Stimulated activated CD4-positive, alpha-beta T cell treated with anti-CD3 and anti-CD28 coated beads, Interleukin-1b, Interleukin-23, amount 100 ng/mL, for 4 hours (primary cell): Measurements from ENCODE around the gene KRTAP2-1.
"Not testable (repeated sequence)": the region's sequence is repeated elsewhere in the genome, so short reads cannot be mapped to it uniquely, and the experiment has no call there.

ENCODE experiments used
- DNase-seq, 2 donors: peaks; one replicate each; pipeline ENCODE4 v3.0.0-alpha.2; 2020; ENCODE audit warnings: low read depth in 2 of 2

Gene KRTAP2-1

GRCh38 chr17:41057547-41057946 lies 10.4 kb upstream of the KRTAP2-1 start:
- no peak for DNase-seq

- DNase-seq: not testable (repeated sequence)
Observed at GRCh38 chr17:41055130-41055529, 8.0 kb upstream of the KRTAP2-1 start, which contains the start of gene KRTAP2-2. TSS of gene KRTAP2-2 (minus strand) at chr17:41055230. CDS start at chr17:41055211, 19 bp downstream.

- not testable (repeated sequence) for DNase-seq
Observed at GRCh38 chr17:41054556-41054955, 7.4 kb upstream of the KRTAP2-1 start.

DNA sequence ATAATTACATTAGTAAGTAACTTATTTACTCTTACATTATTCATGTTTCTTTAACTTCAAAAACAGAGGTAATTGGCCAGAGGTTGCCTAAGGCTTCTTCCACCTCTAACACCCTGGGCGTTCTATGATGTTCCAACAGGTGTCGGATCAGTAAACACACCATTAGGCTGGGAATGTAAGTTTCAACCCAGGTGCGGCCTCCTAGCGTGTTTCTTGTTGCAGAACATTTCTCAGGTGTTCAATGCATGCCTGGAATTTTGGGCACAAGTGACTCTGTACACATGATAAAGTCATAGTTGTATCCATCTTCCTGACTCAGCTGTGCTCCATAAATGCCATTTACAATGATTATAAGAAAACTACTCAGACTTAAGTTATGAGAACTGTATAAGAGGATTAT lies 6.9 kb upstream of the KRTAP2-1 start:
- no peak for DNase-seq

DNA sequence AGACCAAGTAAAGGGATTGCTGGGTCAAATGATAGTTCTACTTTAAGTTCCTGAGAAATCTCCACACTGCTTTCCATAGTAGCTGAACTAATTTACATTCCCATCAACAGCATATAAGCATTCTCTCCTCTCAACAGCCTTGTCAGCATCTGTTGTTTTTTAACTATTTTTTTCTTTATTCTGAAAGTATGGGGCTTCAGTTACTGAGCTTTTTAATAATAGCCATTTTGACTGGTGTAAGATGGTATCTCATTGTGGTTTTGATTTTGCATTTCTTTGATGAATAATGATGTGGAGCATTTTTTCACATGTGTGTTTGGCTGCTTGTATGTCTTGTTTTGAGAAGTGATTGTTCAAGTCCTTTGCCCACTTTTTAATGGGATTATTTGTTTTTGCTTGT lies 5.5 kb upstream of the KRTAP2-1 start:
- DNase-seq: no peak

GRCh38 chr17:41049110-41049509 lies 2.0 kb upstream of the KRTAP2-1 start:
- no peak for DNase-seq

DNA sequence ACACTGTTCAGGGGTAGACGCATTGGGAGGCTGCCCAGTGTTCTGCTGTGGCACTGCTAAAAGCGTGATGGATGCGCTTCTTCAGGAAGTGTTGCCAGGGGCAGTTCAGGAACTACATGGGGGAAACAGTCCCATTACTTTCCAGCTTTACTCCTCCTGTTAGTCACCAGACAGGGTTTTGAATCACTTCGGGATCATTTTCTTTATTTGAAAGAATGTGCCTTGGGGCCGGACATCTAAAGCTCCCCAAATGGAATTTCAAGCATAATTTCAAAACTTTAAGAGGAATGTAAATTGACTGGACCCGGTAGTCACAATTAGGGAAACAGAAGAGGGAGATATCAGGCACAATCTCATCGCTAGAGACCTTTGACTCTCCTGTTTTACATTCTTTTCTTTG lies 1.3 kb upstream of the KRTAP2-1 start:
- DNase-seq: no peak

DNA sequence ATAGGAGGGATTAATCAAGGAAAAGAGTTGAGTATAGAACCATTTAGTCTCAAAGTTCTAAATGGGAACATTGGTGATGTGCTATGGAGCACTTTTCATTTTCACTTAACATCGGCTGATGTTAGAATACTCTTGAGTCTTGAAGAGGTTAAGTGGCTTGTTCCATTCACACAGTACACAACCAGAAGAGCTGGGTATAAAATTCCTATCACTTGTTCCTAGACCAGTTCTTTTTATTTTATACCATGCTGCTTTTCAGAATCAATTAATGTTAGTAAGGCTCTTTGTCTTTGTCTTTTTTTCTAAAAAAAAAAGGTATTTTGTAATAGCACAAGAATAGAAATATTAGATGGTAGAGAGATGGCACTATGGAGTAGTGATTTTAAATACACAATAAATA lies 4.2 kb downstream of the KRTAP2-1 start:
- DNase-seq: no peak

DNA sequence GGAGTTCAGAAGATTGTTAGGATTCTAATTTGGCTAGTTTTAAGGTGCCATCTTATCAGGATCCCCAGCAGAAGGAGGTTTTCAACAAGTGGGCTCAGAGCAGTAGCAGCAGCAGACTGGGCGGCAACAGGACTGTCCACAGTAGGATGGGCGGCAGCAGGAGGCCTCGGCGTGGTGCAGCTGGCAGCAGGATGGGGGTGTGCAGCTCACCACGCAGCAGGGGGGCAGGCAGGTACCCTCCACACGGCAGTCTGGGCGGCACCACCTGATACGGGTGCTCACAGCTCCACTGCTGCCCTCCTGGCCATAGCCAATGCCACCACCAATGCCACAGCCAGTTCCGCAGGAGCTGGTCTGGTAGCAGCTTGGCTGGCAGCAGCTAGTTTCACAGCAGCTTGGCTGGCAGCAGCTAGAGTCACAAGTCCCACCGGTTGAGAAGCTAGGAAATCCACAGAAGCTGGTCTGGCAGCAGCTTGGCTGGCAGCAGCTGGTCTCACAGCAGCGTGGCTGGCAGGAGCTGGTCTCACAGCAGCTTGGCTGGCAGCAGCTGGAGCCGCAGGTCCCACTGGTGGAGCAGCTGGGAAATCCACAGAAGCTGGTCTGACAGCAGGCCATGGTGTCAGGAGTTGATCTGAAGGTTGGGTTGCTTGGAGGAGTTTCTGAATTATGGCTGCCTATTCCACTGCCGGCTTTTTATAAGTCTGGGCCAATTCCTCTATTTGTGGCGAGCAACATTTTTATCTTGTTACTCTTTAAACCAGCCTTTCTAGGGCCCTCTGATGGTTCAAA lies 6.1 kb downstream of the KRTAP2-1 start, which contains the start of gene KRTAP1-1:
TSS of gene KRTAP1-1 (minus strand) at position 668 of the 789 bp plus-strand sequence. CDS start at position 615, 53 bp downstream.
- DNase-seq: not testable (repeated sequence)

GRCh38 chr17:41037853-41038350 lies 9.2 kb downstream of the KRTAP2-1 start:
- no peak for DNase-seq

DNA sequence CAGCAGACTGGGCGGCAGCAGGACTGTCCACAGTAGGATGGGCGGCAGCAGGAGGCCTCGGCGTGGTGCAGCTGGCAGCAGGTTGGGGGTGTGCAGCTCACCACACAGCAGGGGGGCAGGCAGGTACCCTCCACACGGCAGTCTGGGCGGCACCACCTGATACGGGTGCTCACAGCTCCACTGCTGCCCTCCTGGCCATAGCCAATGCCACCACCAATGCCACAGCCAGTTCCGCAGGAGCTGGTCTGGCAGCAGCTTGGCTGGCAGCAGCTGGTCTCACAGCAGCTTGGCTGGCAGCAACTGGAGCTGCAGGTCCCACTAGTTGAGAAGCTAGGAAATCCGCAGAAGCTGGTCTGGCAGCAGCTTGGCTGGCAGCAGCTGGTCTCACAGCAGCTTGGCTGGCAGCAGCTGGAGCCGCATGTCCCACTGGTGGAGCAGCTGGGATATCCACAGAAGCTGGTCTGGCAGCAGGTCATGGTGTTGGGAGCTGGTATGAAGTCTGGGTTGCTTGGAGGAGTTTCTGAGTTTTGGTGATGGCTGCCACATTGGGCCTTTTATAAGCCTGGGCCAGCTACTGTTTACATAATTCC lies 12.7 kb downstream of the KRTAP2-1 start, which contains the start of gene KRTAP1-3:
TSS of gene KRTAP1-3 (minus strand) at position 529 of the 590 bp plus-strand sequence. CDS start at position 476, 53 bp downstream.
- not testable (repeated sequence) for DNase-seq

- DNase-seq: no peak
Observed at GRCh38 chr17:41029633-41030245, 17.4 kb downstream of the KRTAP2-1 start, which contains the start of gene KRTAP1-4. TSS of gene KRTAP1-4 (minus strand) at chr17:41030195. CDS start at chr17:41030078, 117 bp downstream.

DNA sequence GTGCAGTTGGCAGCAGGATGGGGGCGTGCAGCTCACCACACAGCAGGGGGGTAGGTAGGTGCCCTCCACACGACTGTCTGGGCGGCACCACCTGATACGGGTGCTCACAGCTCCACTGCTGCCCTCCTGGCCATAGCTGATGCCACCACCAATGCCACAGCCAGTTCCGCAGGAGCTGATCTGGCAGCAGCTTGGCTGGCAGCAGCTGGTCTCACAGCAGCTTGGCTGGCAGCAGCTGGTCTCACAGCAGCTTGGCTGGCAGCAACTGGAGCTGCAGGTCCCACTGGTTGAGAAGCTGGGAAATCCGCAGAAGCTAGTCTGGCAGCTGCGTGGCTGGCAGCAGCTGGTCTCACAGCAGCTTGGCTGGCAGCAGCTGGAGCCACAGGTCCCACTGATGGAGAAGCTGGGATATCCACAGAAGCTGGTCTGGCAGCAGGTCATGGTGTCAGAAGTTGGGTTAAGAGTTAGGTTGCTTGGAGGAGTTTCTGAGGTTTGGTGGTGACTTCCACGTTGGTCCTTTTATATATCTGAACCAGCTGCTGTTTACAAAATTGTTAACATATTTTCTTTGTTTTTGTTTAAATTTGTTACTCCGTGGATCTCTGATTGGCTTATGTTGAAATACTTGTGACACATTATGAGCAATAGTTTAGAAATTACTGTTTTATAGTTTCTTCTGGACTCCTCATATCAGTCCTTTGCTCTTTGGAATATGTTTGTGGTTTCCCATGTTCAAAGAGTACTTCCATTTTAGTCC lies 20.2 kb downstream of the KRTAP2-1 start, which contains the start of gene KRTAP1-5:
TSS of gene KRTAP1-5 (minus strand) at position 494 of the 757 bp plus-strand sequence. CDS start at position 441, 53 bp downstream.
- DNase-seq: no peak

DNA sequence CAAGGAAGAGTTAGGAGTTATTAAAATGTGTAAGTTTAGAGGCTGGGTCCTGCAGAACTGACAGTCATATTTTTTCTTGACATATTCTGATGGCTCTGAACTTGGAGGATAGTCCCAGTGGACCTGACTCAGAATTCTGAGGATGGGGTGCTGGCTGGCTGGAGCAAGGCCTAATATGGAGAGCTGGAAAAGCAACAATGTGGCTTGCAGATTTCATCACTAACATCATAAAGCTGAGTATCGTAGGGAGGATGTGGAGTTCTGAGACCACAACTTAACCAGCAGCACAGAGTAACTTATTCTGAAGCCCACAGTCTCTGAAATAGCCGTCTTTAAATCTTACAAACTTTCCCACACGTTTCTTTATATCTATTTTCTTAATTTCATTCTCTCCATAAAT lies 22.4 kb downstream of the KRTAP2-1 start:
- DNase-seq: no peak

- no peak for DNase-seq
Observed at GRCh38 chr17:41020336-41020735, 26.8 kb downstream of the KRTAP2-1 start.

GRCh38 chr17:41019415-41019814 lies 27.7 kb downstream of the KRTAP2-1 start:
- no peak for DNase-seq

DNA sequence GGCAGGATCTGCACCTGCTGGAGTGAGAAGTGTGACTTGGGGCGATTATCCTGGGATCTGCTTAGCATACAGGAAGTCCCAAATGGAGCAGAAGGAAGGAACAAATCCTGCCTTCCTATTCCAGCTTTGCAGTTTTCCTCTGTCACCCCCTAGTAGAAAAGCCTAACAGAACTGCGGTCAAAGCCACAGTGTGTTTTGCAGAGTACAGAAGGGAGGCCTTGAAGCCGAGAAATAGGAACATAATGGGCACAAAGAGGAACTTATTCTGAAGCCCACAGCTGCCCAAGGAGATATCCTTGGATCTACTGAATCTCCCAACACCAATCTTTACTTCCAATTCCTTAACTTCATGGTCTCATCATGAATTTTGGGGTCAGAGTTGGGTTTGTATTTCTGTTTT lies 28.6 kb downstream of the KRTAP2-1 start:
- DNase-seq: no peak

DNA sequence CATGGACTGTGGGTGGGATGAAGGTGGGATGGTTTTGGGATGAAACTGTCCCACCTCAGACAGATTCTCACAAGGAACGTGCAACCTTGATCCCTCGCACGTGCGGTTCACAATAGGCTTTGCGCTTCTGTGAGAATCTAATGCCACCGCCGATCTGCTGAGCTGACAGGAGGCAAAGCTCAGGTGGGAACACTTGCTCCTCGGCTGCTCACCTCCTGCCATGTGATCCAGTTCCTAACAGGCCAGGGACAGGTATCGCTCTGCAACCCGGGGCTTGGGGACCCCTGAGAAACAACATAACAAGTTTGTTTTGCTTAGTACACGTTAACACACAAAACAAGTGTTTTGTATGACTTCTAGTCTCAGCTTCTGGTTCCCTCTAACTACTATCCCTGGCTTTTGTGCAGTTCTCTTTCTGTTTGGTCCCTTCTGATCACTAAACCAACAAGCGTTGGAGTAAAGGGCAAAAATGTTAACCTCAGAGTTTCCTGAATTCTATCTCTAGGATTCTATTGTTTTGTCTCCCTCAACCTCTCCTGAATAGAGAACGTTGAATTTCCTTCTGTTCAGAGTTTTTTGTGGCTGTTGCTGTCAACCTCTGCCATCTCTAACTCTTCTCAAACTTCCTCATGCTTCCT lies 30.4 kb downstream of the KRTAP2-1 start:
- DNase-seq: no peak

- DNase-seq: no peak
Observed at GRCh38 chr17:41015454-41015853, 31.7 kb downstream of the KRTAP2-1 start.

DNA sequence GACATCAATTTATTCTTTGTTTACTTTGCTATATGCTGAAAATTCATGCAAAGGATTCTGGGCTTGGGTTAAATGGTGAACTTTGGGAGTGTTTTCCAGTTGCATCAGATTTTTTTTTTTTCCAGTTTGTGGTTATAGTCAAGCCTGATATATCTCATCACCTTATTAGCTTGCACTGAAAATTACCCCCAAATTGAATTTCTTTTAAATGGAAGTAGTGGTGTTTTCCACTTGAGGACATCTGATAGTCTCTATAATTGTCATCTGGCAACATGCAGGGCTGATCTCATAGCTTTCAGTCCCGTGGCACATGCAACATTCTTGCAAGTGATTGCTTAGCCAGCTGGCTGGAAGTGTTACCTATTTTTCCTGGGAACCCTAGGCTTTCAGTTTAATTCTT lies 33.5 kb downstream of the KRTAP2-1 start:
- DNase-seq: no peak

DNA sequence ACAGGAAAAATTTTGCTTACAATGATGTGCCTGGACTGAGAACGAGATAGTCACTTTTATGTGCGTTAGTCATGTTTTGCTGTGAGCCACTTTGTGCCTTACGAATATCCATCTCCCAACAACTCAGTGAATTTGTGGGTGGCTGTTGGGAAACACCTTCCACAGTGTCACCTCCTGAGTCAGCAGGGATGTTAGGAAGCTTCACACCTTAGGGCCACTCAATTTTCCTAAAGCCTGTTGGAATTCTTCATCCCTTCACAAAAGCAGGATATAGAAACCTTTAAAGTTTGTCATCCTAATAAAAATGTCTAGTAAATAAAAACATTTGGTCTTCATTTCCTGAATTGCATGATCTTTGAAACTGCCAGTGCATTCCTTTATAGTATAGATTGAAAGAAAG lies 33.9 kb downstream of the KRTAP2-1 start:
- no peak for DNase-seq
